Panc1 (cell line): ENCODE results near the gene VAMP5.

ENCODE experiments used
- CTCF ChIP-seq: fragments of 450-650 bp; IDR thresholded peaks from 2 replicates; pipeline ENCODE4 v1.5.1; 2017; ENCODE audit warnings: mild to moderate bottlenecking
- POLR2AphosphoS5 ChIP-seq: IDR thresholded peaks from 2 replicates; pipeline ENCODE4 v1.6.1; 2012; ENCODE audit warnings: mild to moderate bottlenecking, low read depth, low read length, moderate library complexity
- REST ChIP-seq, 2 experiments: IDR thresholded peaks; 2 replicates each; pipeline ENCODE4 v1.6.1; 2011 to 2012; ENCODE audit warnings: low read depth in 2 of 2, control low read depth in 1 of 2, low read length in 1 of 2, mild to moderate bottlenecking in 1 of 2, moderate library complexity in 1 of 2; ENCODE audit not compliant: insufficient read depth in 1 of 2
- SIN3A ChIP-seq: IDR thresholded peaks from 2 replicates; pipeline ENCODE4 v1.6.1; 2012; ENCODE audit warnings: low read depth, mild to moderate bottlenecking, low read length, moderate library complexity, borderline replicate concordance; ENCODE audit not compliant: insufficient read depth
- TCF7L2 ChIP-seq: IDR thresholded peaks from 2 replicates; pipeline ENCODE4 v1.6.1; 2011; ENCODE audit warnings: mild to moderate bottlenecking, low read depth, low read length, inconsistent platforms

GRCh38 chr2:85538507-85539360 lies 45.5 kb upstream of the VAMP5 start, which contains the start of gene MAT2A:
- TF ChIP-seq CTCF (peak; percentile 88), REST (IDR thresholded peaks at IDR 0.05; ENCODE audit: insufficient read depth in 1 of 2, low read depth in 2 of 2, low read length in 1 of 2) (peak; percentile 33 to 63; a peak in 1 of 4 replicates), POLR2AphosphoS5 (peak; percentile 99), TCF7L2 (peak; percentile 77; the same call in 1 of the 2 replicates), SIN3A (peak; percentile 77; the same call in 1 of the 2 replicates)
